HFF-Myc (cell line): Measurements from ENCODE around the gene FAM227B.
A peak's percentile ranks its signal among the peaks of the same experiment; 100 is the strongest.

Experiments
- DNase-seq: peaks from one replicate; pipeline ENCODE4 v3.0.0-alpha.2; 2011; ENCODE audit warnings: low read depth; ENCODE audit errors: extremely low read depth
- H3K4me3 ChIP-seq: replicated peaks from 2 replicates; pipeline ENCODE4 v1.5.1; 2011; ENCODE audit warnings: low read depth, mild to moderate bottlenecking, control low read depth, low read length
- TF ChIP-seq, protein P1 (sequence below): IDR thresholded peaks from 2 replicates; pipeline ENCODE4 v1.5.1; 2012; ENCODE audit warnings: mild to moderate bottlenecking, low read depth, low read length, control low read depth; ENCODE audit errors: missing control alignments

The FAM227B gene

DNA sequence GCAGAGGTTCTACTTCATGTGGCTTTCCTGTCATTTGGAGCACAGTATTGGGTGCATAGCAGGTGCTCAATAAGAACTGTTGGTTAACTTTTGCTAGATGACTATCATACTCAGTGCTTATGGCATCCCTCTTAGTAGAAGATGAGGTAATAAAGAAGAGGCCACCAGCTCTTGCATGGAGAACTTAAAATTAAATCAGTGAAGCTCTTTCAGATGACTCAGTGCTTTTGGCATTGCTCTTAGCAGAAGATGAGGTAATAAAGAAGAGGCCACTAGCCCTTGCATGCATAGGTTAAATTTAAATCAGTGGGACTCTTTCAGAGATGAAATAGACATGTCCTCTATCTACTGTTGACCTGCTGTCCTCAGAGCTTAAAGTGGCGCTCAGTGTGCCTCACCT lies 307.0 kb downstream of the FAM227B start:
- peak; percentile 60 for DNase-seq
- H3K4me3 ChIP-seq: no peak overlapping the region

GRCh38 chr15:49309889-49310288 lies 310.7 kb downstream of the FAM227B start:
- TF ChIP-seq, protein P1, sequence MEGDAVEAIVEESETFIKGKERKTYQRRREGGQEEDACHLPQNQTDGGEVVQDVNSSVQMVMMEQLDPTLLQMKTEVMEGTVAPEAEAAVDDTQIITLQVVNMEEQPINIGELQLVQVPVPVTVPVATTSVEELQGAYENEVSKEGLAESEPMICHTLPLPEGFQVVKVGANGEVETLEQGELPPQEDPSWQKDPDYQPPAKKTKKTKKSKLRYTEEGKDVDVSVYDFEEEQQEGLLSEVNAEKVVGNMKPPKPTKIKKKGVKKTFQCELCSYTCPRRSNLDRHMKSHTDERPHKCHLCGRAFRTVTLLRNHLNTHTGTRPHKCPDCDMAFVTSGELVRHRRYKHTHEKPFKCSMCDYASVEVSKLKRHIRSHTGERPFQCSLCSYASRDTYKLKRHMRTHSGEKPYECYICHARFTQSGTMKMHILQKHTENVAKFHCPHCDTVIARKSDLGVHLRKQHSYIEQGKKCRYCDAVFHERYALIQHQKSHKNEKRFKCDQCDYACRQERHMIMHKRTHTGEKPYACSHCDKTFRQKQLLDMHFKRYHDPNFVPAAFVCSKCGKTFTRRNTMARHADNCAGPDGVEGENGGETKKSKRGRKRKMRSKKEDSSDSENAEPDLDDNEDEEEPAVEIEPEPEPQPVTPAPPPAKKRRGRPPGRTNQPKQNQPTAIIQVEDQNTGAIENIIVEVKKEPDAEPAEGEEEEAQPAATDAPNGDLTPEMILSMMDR: no peak
- no peak for DNase-seq
- H3K4me3 ChIP-seq: no peak overlapping the region

More for the DNA sequence above, 307.0 kb downstream of the FAM227B start:
- TF ChIP-seq, protein P1: no peak

DNA sequence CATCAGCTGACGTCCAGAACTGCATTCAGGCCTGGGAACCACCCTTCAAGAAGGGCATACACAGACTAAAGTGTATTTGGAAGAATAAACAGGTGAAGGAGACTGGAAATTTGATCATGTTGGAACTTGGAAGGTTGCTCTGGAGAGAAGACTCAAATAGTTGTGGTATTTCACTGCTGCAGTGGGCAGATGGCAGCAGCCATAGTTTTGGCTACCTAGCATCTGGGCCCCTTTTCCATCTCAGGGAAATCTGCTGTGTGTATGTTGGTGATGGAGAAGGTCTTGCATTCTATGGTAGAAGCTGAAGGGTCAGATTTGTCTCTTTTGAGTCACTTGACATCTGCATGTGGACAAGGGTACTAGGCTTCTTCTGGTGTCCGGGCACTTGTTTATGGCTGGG lies 311.9 kb downstream of the FAM227B start:
- TF ChIP-seq, protein P1: no peak
- DNase-seq: no peak
- no peak overlapping the region for H3K4me3 ChIP-seq

- no peak for DNase-seq
- TF ChIP-seq, protein P1: no peak
- no peak overlapping the region for H3K4me3 ChIP-seq
These were observed 314.1 kb downstream of the FAM227B start for GRCh38 chr15:49306551-49306950.

GRCh38 chr15:49303003-49303402 lies 317.6 kb downstream of the FAM227B start:
- H3K4me3 ChIP-seq: no peak overlapping the region
- DNase-seq: no peak
- TF ChIP-seq, protein P1: no peak

- H3K4me3 ChIP-seq: no peak overlapping the region
- TF ChIP-seq, protein P1: no peak
- DNase-seq: no peak
These were observed 319.1 kb downstream of the FAM227B start for GRCh38 chr15:49301562-49301961.

GRCh38 chr15:49300856-49301255 lies 319.8 kb downstream of the FAM227B start:
- TF ChIP-seq, protein P1: no peak
- no peak for DNase-seq
- no peak overlapping the region for H3K4me3 ChIP-seq
